Epithelial cell of proximal tubule (primary cell): ENCODE data around the gene RBP5. TPM values are rescaled to one million over a fixed set of nuclear protein-coding genes. Genes with fewer than 3 reads are reported as not detected.
A peak's percentile ranks its signal among the peaks of the same experiment; 100 is the strongest.

Experiments
- DNase-seq: peaks from one replicate; pipeline ENCODE4 v3.0.0-alpha.2; 2011; ENCODE audit warnings: low read depth
- H3K4me3 ChIP-seq: 2 replicates; pipeline ENCODE4 v1.5.1; 2011; ENCODE audit warnings: low read depth, mild to moderate bottlenecking, low read length
- CTCF ChIP-seq: conservative IDR thresholded peaks from 2 replicates; pipeline ENCODE4 v1.5.1; 2012; ENCODE audit warnings: low read depth, mild to moderate bottlenecking, low read length
- total RNA-seq: library from RNA; depleted of rRNA; stranded (reverse); fragments of >200 nt; gene quantifications from 2 replicates; pipeline ENCODE4 v1.2.3, GENCODE V29; 2015

The RBP5 gene
- total RNA-seq, 1 donor from 2014 or later: not detected

- DNase-seq: no peak
- no peak for TF ChIP-seq CTCF
- no peak overlapping the region for H3K4me3 ChIP-seq
Measured at GRCh38 chr12:7096006-7096932, 32.4 kb downstream of the RBP5 start.

GRCh38 chr12:7093892-7094291 lies 34.8 kb downstream of the RBP5 start:
- TF ChIP-seq CTCF: no peak
- no peak for DNase-seq
- no peak overlapping the region for H3K4me3 ChIP-seq

GRCh38 chr12:7093486-7093885 lies 35.2 kb downstream of the RBP5 start:
- no peak overlapping the region for H3K4me3 ChIP-seq
- TF ChIP-seq CTCF: no peak
- DNase-seq: no peak

- no peak for TF ChIP-seq CTCF
- no peak overlapping the region for H3K4me3 ChIP-seq
- DNase-seq: no peak
Measured at GRCh38 chr12:7092986-7093460, 35.7 kb downstream of the RBP5 start.

- TF ChIP-seq CTCF: peak; percentile 95
- DNase-seq: no peak
- H3K4me3 ChIP-seq: peak within 1 kb of the TSS; percentile 64
Measured at GRCh38 chr12:7092229-7092985, 36.3 kb downstream of the RBP5 start, which contains the start of gene C1R. Gene C1R (minus strand): TSS chr12:7092445. CDS start chr12:7092388, 57 bp downstream.

GRCh38 chr12:7091660-7092228 lies 36.9 kb downstream of the RBP5 start:
- no peak for TF ChIP-seq CTCF
- H3K4me3 ChIP-seq: peak overlapping the region; percentile 64
- no peak for DNase-seq
